NOMO-1 treated with dmso at 0.1 percent for 144 hours (cell line): Measurements from ENCODE around the gene KIF5C.

Experiments
- DNase-seq: peaks from one replicate; lab custom pipeline; 2025; ENCODE audit not compliant: unreplicated experiment; lab: John Stamatoyannopoulos, UW

KIF5C gene

GRCh38 chr2:149068996-149069888 lies 194.2 kb downstream of the KIF5C start:
- DNase-seq = peak; percentile 39

- DNase-seq = no peak
Observed at GRCh38 chr2:149070681-149071320, 195.8 kb downstream of the KIF5C start.

GRCh38 chr2:149075105-149075504 lies 200.1 kb downstream of the KIF5C start:
- DNase-seq = no peak

GRCh38 chr2:149075853-149076252 lies 200.8 kb downstream of the KIF5C start:
- DNase-seq = no peak
